Memory B cell (primary cell): Measurements from ENCODE around the gene DNAJB8.

Source experiments
- ATAC-seq: fragments of 150-1000 bp; cut with Tn5 transposase; 2 replicates; pipeline ENCODE4 v1.10.0; 2021; ENCODE audit warnings: low read depth, mild to moderate bottlenecking, moderate library complexity
- DNase-seq, 2 donors: peaks; one replicate each; pipeline ENCODE4 v3.0.0; 2022; ENCODE audit warnings: low spot score in 2 of 2
- H3K27ac Mint-ChIP-seq: one replicate; pipeline ENCODE4 v1.8.0; 2022; ENCODE audit warnings: mild to moderate bottlenecking, moderate library complexity, mixed read lengths
- H3K27me3 Mint-ChIP-seq: one replicate; pipeline ENCODE4 v1.8.0; 2022; ENCODE audit warnings: mixed read lengths
- H3K36me3 Mint-ChIP-seq: one replicate; pipeline ENCODE4 v1.8.0; 2022; ENCODE audit warnings: mild to moderate bottlenecking, mixed read lengths
- H3K4me1 Mint-ChIP-seq: one replicate; pipeline ENCODE4 v1.8.0; 2022; ENCODE audit warnings: mixed read lengths
- H3K4me3 Mint-ChIP-seq: one replicate; pipeline ENCODE4 v1.8.0; 2022; ENCODE audit warnings: mild to moderate bottlenecking, moderate library complexity, mixed read lengths
- H3K9me3 Mint-ChIP-seq: one replicate; pipeline ENCODE4 v1.8.0; 2022; ENCODE audit warnings: mixed read lengths

The DNAJB8 gene

DNA sequence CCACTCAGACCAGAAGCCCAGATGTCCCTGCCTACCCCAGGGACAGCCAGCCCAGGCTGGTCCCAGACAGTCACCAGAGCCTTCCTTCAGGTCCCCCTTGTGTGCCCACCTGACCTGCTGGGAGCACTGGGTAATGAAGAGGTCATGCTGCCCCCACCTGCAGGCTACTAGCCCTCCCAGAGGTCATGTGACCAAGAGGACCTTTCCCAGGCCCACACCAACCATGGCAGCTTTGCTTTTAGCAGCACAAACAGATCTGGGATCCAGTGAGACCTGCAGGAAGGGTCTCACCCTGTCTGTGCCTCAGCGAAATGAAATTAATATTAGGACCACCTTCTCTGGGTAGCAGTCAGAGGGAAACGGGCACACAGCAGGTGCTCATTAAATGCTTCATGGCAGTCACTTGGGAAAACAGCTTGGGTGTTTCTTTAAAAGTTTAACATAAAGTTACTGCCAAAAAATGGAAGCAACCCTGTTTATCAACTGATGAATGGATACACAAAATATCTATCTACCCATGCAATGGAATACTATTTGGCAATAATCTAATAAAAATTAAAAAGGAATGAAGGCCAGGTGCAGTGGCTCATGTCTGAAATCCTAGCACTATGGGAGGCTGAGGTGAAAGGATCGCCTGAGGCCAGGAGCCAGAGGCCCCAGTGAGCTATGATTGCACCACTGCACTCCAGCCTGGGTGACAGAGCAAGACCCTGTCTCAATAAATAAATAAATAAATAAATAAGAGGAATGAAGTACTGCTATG is 43.7 kb downstream of the DNAJB8 start:
- H3K27me3 Mint-ChIP-seq = no peaks in the 10 kb centered on the region
- no peak overlapping the region for H3K4me3 Mint-ChIP-seq
- H3K27ac Mint-ChIP-seq = no peak overlapping the region
- H3K9me3 Mint-ChIP-seq = peaks cover 2% of the 10 kb centered on the region
- ATAC-seq (no peak), DNase-seq (no peak)
- no peaks in the 10 kb centered on the region for H3K4me1 Mint-ChIP-seq
- peaks cover 6% of the 10 kb centered on the region for H3K36me3 Mint-ChIP-seq

DNA sequence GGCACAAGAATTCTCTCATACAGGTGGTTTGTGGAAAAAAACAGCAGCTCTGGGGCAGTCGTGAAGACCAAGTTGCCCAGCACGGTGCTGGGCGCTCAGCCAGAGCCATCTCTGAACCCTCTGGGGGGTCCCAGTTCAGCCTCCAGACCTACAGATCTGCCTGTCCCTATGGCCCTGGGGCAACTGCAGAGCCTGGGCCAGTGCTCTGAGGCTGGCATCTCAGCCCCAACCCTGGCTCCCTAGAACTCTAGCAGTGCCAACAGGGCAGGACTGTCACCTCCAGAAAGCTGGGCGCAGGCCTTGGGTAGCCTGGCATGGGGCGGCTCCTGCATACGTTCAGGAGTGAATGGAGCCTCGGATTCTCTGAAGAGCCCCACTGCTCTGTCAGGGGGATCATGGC is 44.7 kb downstream of the DNAJB8 start:
- peaks cover 2% of the 10 kb centered on the region for H3K9me3 Mint-ChIP-seq

DNA sequence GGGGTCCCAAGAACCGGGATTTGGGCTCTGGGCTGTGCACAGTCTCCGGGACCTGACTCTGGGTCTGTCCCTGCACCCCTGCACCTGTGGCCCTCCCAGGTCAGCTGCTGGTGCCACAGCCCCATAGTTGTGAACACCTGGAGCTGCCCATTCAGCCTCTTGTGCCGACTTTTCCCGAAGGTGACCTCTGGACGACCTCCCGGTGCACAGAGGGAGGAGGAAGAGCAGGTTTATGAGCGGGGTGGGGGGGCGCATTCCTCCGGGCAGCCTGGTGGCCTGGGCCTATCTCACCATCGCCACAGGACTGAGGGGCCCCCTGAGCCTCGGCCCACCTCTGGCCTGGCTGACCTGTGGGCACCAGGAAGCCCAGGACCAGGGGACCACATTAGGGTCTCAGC is 45.3 kb downstream of the DNAJB8 start:
- Mint-ChIP-seq H3K4me3 (no peak overlapping the region), H3K36me3 (peaks cover 6% of the 10 kb centered on the region), H3K4me1 (no peaks in the 10 kb centered on the region), H3K27me3 (no peaks in the 10 kb centered on the region), H3K9me3 (peaks cover 2% of the 10 kb centered on the region), H3K27ac (no peak overlapping the region)
- ATAC-seq (no peak), DNase-seq (no peak)

More for the DNA sequence above, 44.7 kb downstream of the DNAJB8 start:
- no peak for ATAC-seq
- Mint-ChIP-seq H3K4me3 (no peak overlapping the region), H3K27ac (no peak overlapping the region), H3K27me3 (no peaks in the 10 kb centered on the region), H3K4me1 (no peaks in the 10 kb centered on the region), H3K36me3 (peaks cover 6% of the 10 kb centered on the region)
- DNase-seq = no peak

DNA sequence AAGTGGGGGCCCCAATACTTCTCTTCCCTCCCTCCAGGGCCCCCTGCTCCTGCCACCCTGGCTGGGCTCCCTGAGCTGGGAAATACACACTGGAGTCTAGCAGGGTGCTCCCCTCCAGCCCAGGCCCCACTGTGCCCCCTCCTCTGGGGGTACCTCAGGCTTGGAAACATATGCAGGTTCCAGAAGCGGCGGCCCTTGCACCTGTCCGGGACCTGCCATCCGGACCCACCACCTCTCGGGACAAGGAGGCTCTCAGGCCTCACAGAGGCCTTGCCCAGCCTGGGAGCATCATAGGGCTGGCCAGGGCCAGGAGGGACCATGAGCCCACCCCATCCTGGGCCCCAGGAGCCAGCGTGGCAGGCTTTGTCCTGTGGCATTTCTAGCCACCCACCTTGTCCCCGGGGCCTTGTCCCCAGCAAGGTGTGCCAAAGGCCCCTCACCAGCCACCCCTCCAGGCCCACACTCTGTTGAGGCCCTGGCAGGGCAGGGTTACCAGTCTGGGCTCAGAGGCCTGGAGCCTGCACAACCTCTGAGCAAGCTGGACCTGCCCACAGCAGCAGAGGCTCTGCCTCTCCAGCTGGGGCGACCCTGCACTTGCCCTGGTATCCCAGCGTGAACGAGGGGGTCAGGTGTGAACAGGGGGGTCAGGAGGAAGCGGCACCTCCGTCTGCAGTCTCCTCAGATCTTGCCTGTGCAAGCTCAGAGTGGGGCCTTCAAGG is 45.8 kb downstream of the DNAJB8 start:
- Mint-ChIP-seq H3K27me3 (no peaks in the 10 kb centered on the region), H3K9me3 (peaks cover 2% of the 10 kb centered on the region), H3K4me3 (no peak overlapping the region), H3K36me3 (peaks cover 6% of the 10 kb centered on the region), H3K27ac (no peak overlapping the region), H3K4me1 (no peaks in the 10 kb centered on the region)
- DNase-seq (no peak), ATAC-seq (no peak)

DNA sequence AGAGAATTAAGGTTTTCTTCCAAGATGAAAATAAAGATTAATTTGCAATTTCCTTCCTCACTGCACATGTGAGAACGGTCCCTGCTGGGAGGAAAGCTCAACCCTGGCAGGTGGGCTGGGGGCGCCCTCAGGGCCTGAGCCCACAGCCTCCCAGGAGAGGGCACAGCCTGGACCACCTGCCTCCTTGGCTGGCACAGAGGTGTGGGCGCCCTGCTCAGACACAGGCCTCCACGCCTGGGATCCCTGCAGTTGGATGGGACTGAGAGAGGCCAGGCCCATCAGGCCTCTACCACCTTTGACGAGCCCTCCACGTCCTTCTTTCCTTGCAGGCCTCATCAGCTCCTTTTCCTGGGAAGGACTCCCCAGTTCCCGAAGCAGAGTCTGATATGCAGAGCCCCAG is 46.4 kb downstream of the DNAJB8 start:
- no peak overlapping the region for H3K27ac Mint-ChIP-seq
- DNase-seq = no peak
- no peak overlapping the region for H3K4me3 Mint-ChIP-seq
- peaks cover 2% of the 10 kb centered on the region for H3K9me3 Mint-ChIP-seq
- H3K36me3 Mint-ChIP-seq = peaks cover 6% of the 10 kb centered on the region
- ATAC-seq = no peak
- no peaks in the 10 kb centered on the region for H3K4me1 Mint-ChIP-seq
- no peaks in the 10 kb centered on the region for H3K27me3 Mint-ChIP-seq

DNA sequence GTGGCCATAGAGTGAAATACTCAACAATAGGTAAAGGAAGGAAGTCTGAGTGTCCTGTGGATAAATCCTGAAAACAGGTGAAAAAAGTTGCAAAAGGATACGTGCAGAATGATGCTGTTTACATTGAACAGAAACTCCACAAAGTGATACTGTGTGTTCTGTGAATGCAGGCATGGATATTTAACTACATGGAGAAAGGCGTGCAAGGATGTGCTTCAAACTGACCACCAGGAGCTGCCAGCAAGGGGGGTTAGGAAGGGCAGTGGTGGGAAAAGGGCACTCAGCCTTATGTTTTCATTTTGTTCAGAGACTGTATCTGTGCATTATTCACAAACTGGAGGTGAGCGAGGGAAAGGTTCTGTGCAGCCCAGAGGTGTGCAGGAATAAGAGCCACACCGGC is 47.4 kb downstream of the DNAJB8 start:
- ATAC-seq = no peak
- Mint-ChIP-seq H3K27ac (no peak overlapping the region), H3K36me3 (peaks cover 6% of the 10 kb centered on the region), H3K27me3 (no peaks in the 10 kb centered on the region), H3K4me3 (no peak overlapping the region), H3K4me1 (no peaks in the 10 kb centered on the region), H3K9me3 (peaks cover 2% of the 10 kb centered on the region)
- no peak for DNase-seq

DNA sequence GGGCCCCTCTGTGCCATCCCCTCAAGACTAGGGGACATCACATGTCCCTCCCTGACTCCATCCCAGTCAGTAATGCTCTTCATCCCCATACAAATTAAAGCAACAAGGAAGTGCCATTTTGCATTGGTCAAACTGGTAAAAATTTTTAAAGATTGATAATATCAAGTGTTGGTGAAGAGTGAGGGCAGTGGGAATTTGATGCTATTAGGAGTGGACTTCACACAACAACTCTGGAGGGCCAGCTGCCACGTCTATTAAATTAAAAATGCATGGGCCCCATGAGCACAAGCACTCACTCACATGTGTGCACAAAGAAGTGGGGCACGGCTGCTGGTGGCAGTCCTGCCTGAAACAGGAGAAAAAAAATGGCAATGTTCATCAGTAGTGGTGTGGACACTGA is 47.8 kb downstream of the DNAJB8 start:
- ATAC-seq (no peak), DNase-seq (no peak)
- Mint-ChIP-seq H3K27ac (no peak overlapping the region), H3K4me3 (no peak overlapping the region), H3K4me1 (no peaks in the 10 kb centered on the region), H3K36me3 (peaks cover 6% of the 10 kb centered on the region), H3K27me3 (no peaks in the 10 kb centered on the region), H3K9me3 (peaks cover 2% of the 10 kb centered on the region)

DNA sequence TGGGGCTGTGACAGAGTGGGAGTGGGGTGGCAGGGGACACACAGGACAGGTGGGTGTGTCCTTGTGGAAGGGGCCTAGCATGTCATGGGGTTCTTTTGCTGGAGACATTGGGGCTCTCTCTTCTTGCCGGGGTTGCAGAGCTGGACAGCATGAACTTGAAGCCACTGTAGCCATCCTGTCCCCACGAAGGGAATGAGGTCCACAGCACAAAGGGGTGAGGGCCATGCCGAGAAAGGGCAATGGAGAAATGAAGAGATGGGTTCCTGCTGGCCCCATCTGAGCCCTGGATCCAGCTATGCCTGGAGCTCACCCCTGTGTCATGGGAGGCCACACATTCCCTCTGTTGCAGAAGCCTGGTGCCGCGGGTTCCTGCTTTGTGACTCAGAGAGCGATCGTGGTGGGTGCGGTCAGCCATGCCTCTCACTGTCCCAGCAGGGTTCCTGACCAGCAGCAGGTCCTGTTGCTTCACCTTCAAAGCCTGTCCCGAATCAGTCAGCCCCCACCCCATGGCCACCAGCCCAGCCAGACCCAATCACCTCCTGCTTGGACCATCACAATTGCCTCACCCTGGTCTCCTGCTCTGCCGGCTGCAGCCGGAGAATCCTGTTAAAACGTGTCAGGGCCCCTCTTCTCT is 50.0 kb downstream of the DNAJB8 start:
- ATAC-seq (no peak), DNase-seq (no peak)
- no peaks in the 10 kb centered on the region for H3K27me3 Mint-ChIP-seq
- H3K27ac Mint-ChIP-seq = no peak overlapping the region
- H3K4me1 Mint-ChIP-seq = no peaks in the 10 kb centered on the region
- peaks cover 2% of the 10 kb centered on the region for H3K9me3 Mint-ChIP-seq
- H3K4me3 Mint-ChIP-seq = no peak overlapping the region
- peaks cover 8% of the 10 kb centered on the region for H3K36me3 Mint-ChIP-seq

DNA sequence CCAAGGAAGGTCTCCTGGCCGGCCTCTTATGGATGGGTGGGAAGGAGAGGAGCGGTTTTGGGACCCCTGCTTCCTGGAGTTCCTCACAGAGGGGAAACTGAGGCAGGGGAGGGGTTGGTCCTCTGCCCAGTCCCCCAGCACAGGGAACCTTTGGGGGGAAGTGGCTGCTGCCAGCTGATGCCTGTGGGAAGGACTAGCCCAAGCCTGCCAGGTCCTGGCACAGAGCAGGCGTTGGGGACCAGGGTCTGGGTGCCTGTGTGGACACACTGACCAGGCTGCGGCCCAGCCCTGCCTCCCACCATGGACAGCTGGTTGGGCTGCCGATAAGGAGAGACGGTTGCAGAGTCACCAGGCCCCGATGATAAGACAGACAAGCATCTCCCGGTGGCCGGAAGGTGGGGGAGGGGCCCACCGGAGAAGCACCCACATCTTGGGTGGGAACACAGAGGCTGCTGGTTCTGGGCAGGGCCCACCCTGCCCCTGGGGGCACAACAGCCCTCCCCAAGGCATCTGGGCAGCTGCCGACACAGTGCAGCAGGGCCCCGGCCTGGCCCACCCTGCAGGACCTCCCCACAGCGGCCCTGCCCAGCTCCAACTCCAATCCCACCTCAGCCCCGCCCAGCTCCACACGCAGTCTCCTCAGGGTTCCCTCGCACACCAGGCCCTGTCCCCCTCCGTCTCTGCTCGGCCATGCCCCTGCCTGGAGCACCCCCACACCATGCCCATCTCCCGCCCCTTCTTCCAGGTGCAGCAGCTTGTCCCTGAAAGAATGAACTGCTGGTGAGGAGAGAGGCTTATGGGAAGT is 50.7 kb downstream of the DNAJB8 start:
- Mint-ChIP-seq H3K9me3 (peaks cover 2% of the 10 kb centered on the region), H3K27me3 (no peaks in the 10 kb centered on the region), H3K4me3 (no peak overlapping the region), H3K27ac (no peak overlapping the region), H3K36me3 (peaks cover 8% of the 10 kb centered on the region), H3K4me1 (no peaks in the 10 kb centered on the region)
- ATAC-seq (no peak), DNase-seq (no peak)

DNA sequence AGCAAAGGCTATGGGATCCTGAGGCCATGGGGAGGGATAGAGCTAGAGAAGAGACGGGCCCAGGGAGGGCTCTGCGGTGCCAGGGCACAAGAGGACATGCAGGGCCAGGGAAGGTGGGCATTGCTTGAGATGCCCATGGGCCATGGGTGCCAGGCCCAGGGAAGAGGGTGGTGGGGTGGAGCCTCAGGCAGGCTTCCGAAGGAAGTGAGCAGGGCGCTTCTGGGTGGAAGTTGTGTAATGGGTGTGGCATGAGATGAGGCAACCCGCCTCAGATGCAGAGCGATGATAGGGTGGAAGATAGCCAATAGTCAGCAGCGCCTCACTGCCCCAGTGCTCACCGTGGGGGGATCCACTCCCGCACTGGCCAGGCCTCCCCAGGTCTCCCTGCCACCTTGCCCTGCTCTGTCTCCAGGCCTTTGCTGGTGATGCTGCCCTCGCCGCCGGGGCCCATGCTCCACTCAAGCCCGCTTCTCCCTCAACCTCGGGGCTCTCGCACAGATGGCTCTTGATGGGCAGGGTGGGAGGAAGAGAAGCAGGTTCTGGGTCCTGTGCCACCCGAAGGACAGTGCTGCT is 51.4 kb downstream of the DNAJB8 start:
- Mint-ChIP-seq H3K36me3 (peaks cover 8% of the 10 kb centered on the region), H3K9me3 (peaks cover 2% of the 10 kb centered on the region), H3K27me3 (no peaks in the 10 kb centered on the region), H3K27ac (no peak overlapping the region), H3K4me3 (no peak overlapping the region), H3K4me1 (no peaks in the 10 kb centered on the region)
- no peak for ATAC-seq
- no peak for DNase-seq

DNA sequence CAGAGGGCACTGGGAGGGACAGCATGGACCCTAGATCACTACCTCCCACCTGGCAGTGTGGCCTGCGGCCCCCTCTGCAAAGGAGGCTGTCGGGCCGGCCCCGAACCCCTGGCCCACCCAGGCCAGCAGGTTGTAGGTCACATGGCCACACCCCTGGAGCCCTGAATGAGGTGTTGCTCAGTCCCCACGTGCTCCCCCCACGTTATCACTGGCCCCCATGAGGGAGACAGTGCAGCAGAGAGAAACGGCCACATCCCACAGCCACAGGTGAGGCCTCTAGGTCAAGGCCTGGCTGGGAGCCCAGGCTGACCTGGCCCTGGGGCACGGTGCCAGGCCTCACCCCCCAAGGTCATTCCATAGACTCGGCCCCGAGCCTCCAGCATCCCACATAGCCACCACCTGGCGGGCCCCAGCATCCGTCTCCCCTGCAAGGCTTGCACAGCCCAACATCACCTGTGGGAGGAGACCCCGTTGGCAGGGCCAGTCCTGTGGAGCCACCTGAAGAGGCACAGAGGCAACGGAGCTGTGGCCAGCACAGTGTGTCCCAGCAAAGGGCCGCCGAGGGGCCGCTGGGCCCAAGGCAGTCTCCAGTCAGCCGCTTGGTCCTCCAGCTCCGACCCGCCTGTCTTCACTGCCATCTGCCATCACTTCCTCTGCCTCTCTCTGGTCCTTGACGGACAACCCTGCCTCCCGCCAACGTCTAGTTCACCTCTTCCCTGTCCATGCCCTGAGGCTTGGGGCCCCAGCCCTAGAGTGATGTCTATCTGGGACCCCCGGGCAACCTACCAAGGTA is 53.1 kb downstream of the DNAJB8 start:
- no peak for ATAC-seq

DNA sequence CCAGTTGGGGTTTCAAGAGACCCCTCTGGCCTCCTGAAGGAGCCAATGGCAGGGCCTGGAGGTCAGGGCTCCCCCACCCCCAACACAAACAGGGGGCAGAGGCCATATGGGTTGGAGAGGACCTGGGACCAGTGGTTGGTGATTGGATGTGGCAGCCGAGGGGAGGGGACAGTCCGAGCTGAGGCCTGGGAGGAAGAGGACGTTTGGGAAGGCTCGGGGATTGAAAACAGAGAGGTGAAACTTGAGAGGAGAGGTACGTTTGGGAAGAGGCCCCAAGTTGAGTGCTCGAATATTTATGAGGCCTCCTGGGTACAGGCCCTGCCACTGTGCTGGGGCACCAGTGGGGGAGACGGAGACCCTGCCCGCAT is 53.7 kb downstream of the DNAJB8 start:
- Mint-ChIP-seq H3K4me1 (no peaks in the 10 kb centered on the region), H3K36me3 (peaks cover 3% of the 10 kb centered on the region), H3K9me3 (no peaks in the 10 kb centered on the region), H3K4me3 (no peak overlapping the region), H3K27me3 (no peaks in the 10 kb centered on the region), H3K27ac (no peak overlapping the region)
- ATAC-seq (no peak), DNase-seq (no peak)

More for the DNA sequence above, 53.1 kb downstream of the DNAJB8 start:
- DNase-seq = no peak
- H3K4me1 Mint-ChIP-seq = no peaks in the 10 kb centered on the region
- H3K9me3 Mint-ChIP-seq = no peaks in the 10 kb centered on the region
- H3K27ac Mint-ChIP-seq = no peak overlapping the region
- no peaks in the 10 kb centered on the region for H3K27me3 Mint-ChIP-seq
- H3K36me3 Mint-ChIP-seq = peaks cover 7% of the 10 kb centered on the region
- no peak overlapping the region for H3K4me3 Mint-ChIP-seq
